HepG2 (cell line): ENCODE measurements around the gene ATP2C2.
A peak's percentile ranks its signal among the peaks of the same experiment; 100 is the strongest.

Experiments
- ATF2 ChIP-seq: sonication (generic); formaldehyde crosslinking; IDR thresholded peaks from 2 replicates; pipeline ENCODE4 v1.4.0; 2020; ENCODE audit warnings: missing genetic modification reagents
- CEBPB ChIP-seq: IDR thresholded peaks from 2 replicates; pipeline ENCODE4 v1.6.1; 2011; ENCODE audit warnings: low read depth, low read length, improper control_type of control experiment, borderline replicate concordance
- CHD2 ChIP-seq: IDR thresholded peaks from 2 replicates; pipeline ENCODE4 v1.6.1; 2011; ENCODE audit warnings: low read depth, low read length, improper control_type of control experiment
- CTCF ChIP-seq: sonication (generic); formaldehyde crosslinking; IDR thresholded peaks from 2 replicates; pipeline ENCODE4 v1.5.0; 2020; ENCODE audit warnings: mild to moderate bottlenecking, missing genetic modification reagents, moderate library complexity
- FOSL2 ChIP-seq: sonication (generic); formaldehyde crosslinking; IDR thresholded peaks from 2 replicates; pipeline ENCODE4 v1.4.0; 2020; ENCODE audit warnings: missing genetic modification reagents
- FOXO4 ChIP-seq: sonication (generic); formaldehyde crosslinking; conservative IDR thresholded peaks from 2 replicates; pipeline ENCODE4 v1.8.1; 2023; ENCODE audit warnings: missing genetic modification reagents
- KDM1A ChIP-seq: IDR thresholded peaks from 2 replicates; pipeline ENCODE4 v1.6.1; 2016; ENCODE audit warnings: missing compliant biosample characterization
- SP1 ChIP-seq, 2 experiments: fragments of 450-650 bp in 1 of 2; sonication (generic) in 1 of 2; formaldehyde crosslinking in 1 of 2; IDR thresholded peaks; 2 replicates each; pipeline versions ENCODE4 v1.4.0 to v1.6.1; 2016 to 2020; ENCODE audit warnings: missing genetic modification reagents in 1 of 2
- ZNF142 ChIP-seq: sonication (generic); formaldehyde crosslinking; IDR thresholded peaks from 2 replicates; pipeline ENCODE4 v1.4.0; 2020; ENCODE audit warnings: missing genetic modification reagents
- ZNF256 ChIP-seq: sonication (generic); formaldehyde crosslinking; conservative IDR thresholded peaks from 2 replicates; pipeline ENCODE4 v1.4.0; 2020; ENCODE audit warnings: missing genetic modification reagents
- ZNF629 ChIP-seq: sonication (generic); formaldehyde crosslinking; conservative IDR thresholded peaks from 2 replicates; pipeline ENCODE4 v1.5.0; 2020; ENCODE audit warnings: missing genetic modification reagents
- TF ChIP-seq, protein P1 (sequence below): IDR thresholded peaks from 2 replicates; pipeline ENCODE4 v1.6.1; 2016

DNA sequence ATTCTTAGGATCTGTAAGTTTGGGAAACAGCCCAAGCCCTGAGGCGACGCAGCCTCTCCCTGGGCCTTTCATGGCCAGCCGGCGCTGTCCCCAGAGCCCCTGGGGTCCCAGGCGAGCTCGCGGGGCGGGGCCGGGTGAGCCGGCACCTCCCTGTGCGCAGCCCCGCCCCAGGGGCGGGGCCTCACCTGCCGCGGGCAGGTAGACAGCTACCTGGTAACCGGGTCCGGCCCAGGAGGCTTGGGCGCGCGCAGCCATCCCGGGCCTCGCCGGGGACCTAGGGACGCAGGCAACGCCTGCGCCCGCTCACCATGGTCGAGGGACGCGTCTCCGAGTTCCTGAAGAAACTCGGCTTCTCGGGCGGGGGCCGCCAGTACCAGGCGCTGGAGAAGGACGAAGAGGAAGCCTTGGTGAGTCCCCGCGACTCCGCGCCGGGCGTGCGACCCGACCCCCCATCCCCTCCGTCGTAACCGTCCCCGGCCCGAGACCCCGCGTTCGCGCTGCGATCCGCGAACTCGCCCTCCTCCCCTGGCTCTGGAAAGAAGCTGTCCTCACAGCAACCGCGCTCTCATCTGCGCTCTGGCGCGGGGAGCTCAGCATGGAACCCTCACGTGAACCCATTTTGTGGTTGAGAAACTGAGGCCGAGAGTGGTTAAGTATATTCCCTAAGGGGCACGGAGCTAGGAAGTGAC is at the start of gene ATP2C2:
- no peak for TF ChIP-seq CTCF
- TF ChIP-seq KDM1A (CRISPR knock-in tag) = no peak
- no peak for TF ChIP-seq FOXO4
- no peak for TF ChIP-seq ATF2 (CRISPR knock-in tag)
- TF ChIP-seq ZNF142 = no peak
- TF ChIP-seq CHD2 = no peak
- no peak for TF ChIP-seq ZNF256
- TF ChIP-seq, protein P1, sequence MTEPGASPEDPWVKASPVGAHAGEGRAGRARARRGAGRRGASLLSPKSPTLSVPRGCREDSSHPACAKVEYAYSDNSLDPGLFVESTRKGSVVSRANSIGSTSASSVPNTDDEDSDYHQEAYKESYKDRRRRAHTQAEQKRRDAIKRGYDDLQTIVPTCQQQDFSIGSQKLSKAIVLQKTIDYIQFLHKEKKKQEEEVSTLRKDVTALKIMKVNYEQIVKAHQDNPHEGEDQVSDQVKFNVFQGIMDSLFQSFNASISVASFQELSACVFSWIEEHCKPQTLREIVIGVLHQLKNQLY (CRISPR knock-in tag) = no peak
- TF ChIP-seq CEBPB = no peak
- no peak for TF ChIP-seq FOSL2 (CRISPR knock-in tag)
- TF ChIP-seq ZNF629 (CRISPR knock-in tag) = peak; percentile 74
- TF ChIP-seq SP1 (IDR thresholded peaks at IDR 0.05) = no peak
- no peak for TF ChIP-seq SP1 (CRISPR knock-in tag; IDR thresholded peaks at IDR 0.05)
